Cardiac muscle cell (in vitro differentiated cells and primary cell): ENCODE data around the gene CDH4. TPM values are rescaled to one million over a fixed set of nuclear protein-coding genes. Genes with fewer than 3 reads are reported as not detected.

ENCODE experiments used
- DNase-seq, 2 donors: peaks; one replicate each; pipeline versions ENCODE4 v3.0.0 to v3.0.0-alpha.2; 2010 to 2017; ENCODE audit warnings: low read depth in 1 of 2, low spot score in 1 of 2
- H3K27ac ChIP-seq: fragments of 200-600 bp; sonication (generic); 2 replicates; pipeline ENCODE4 v1.5.1; 2016
- H3K27me3 ChIP-seq: fragments of 200-600 bp; sonication (generic); 2 replicates; pipeline ENCODE4 v1.6.0; 2016; ENCODE audit warnings: control low read depth
- H3K36me3 ChIP-seq: fragments of 200-600 bp; sonication (generic); 2 replicates; pipeline ENCODE4 v1.5.1; 2016; ENCODE audit warnings: control low read depth
- H3K4me1 ChIP-seq: fragments of 200-600 bp; sonication (generic); 2 replicates; pipeline ENCODE4 v1.8.1; 2017; ENCODE audit warnings: low read depth, mild to moderate bottlenecking, mixed run types
- H3K4me3 ChIP-seq: fragments of 200-600 bp; sonication (generic); 2 replicates; pipeline ENCODE4 v1.5.1; 2016; ENCODE audit warnings: mild to moderate bottlenecking
- H3K9me3 ChIP-seq: fragments of 200-600 bp; sonication (generic); 2 replicates; pipeline ENCODE4 v1.5.1; 2017; ENCODE audit warnings: low read depth, mild to moderate bottlenecking, control low read depth
- polyA plus RNA-seq: library from polyadenylated mRNA; unstranded; fragments of >200 nt; fragmentation: Nextera tagmentation; extraction: Ambion mirVana; gene quantifications from 2 replicates; pipeline ENCODE4 v1.2.1, GENCODE V29; 2016
- total RNA-seq: library from RNA; depleted of rRNA; stranded (reverse); fragments of >200 nt; gene quantifications from 2 replicates; pipeline ENCODE4 v1.2.3, GENCODE V29; 2016
- TF ChIP-seq, protein P1 (sequence below): IDR thresholded peaks from 2 replicates; pipeline ENCODE4 v1.5.1; 2012; ENCODE audit warnings: low read depth, mild to moderate bottlenecking, low read length

CDH4 gene
- total and polyA plus RNA-seq, 2 experiments from 2014 or later, result 0.43 to 0.80 TPM

- Histone ChIP-seq H3K36me3 (no peaks in the 10 kb centered on the region), H3K4me1 (no peaks in the 10 kb centered on the region), H3K27me3 (no peaks in the 10 kb centered on the region), H3K4me3 (no peak overlapping the region), H3K27ac (no peak overlapping the region), H3K9me3 (no peaks in the 10 kb centered on the region)
- TF ChIP-seq, protein P1, sequence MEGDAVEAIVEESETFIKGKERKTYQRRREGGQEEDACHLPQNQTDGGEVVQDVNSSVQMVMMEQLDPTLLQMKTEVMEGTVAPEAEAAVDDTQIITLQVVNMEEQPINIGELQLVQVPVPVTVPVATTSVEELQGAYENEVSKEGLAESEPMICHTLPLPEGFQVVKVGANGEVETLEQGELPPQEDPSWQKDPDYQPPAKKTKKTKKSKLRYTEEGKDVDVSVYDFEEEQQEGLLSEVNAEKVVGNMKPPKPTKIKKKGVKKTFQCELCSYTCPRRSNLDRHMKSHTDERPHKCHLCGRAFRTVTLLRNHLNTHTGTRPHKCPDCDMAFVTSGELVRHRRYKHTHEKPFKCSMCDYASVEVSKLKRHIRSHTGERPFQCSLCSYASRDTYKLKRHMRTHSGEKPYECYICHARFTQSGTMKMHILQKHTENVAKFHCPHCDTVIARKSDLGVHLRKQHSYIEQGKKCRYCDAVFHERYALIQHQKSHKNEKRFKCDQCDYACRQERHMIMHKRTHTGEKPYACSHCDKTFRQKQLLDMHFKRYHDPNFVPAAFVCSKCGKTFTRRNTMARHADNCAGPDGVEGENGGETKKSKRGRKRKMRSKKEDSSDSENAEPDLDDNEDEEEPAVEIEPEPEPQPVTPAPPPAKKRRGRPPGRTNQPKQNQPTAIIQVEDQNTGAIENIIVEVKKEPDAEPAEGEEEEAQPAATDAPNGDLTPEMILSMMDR, result no peak
- no peak for DNase-seq
These were observed 117.9 kb downstream of the CDH4 start for GRCh38 chr20:61369731-61370520.

GRCh38 chr20:61370841-61371303 lies 118.8 kb downstream of the CDH4 start:
- no peaks in the 10 kb centered on the region for H3K9me3 ChIP-seq
- TF ChIP-seq, protein P1, result no peak
- H3K4me3 ChIP-seq, result no peak overlapping the region
- no peaks in the 10 kb centered on the region for H3K4me1 ChIP-seq
- no peaks in the 10 kb centered on the region for H3K27me3 ChIP-seq
- no peaks in the 10 kb centered on the region for H3K36me3 ChIP-seq
- no peak for DNase-seq
- H3K27ac ChIP-seq, result no peak overlapping the region

- TF ChIP-seq, protein P1, result no peak
- Histone ChIP-seq H3K27ac (no peak overlapping the region), H3K4me3 (no peak overlapping the region), H3K36me3 (no peaks in the 10 kb centered on the region), H3K9me3 (no peaks in the 10 kb centered on the region), H3K27me3 (no peaks in the 10 kb centered on the region), H3K4me1 (no peaks in the 10 kb centered on the region)
- no peak for DNase-seq
These were observed 119.6 kb downstream of the CDH4 start for GRCh38 chr20:61371501-61372136.

GRCh38 chr20:61372137-61373054 lies 120.3 kb downstream of the CDH4 start:
- no peaks in the 10 kb centered on the region for H3K36me3 ChIP-seq
- no peak for DNase-seq
- H3K4me3 ChIP-seq, result no peak overlapping the region
- TF ChIP-seq, protein P1, result no peak
- H3K27ac ChIP-seq, result no peak overlapping the region
- H3K4me1 ChIP-seq, result no peaks in the 10 kb centered on the region
- H3K27me3 ChIP-seq, result no peaks in the 10 kb centered on the region
- H3K9me3 ChIP-seq, result no peaks in the 10 kb centered on the region

GRCh38 chr20:61373055-61373399 lies 121.0 kb downstream of the CDH4 start:
- Histone ChIP-seq H3K36me3 (no peaks in the 10 kb centered on the region), H3K4me3 (no peak overlapping the region), H3K9me3 (no peaks in the 10 kb centered on the region), H3K4me1 (no peaks in the 10 kb centered on the region), H3K27ac (no peak overlapping the region), H3K27me3 (no peaks in the 10 kb centered on the region)
- DNase-seq, result no peak
- TF ChIP-seq, protein P1, result no peak
